NT2/D1 (cell line): ENCODE measurements around the gene AP1M2.

Source experiments
- SUZ12 ChIP-seq: IDR thresholded peaks from 2 replicates; pipeline ENCODE4 v1.6.1; 2011; ENCODE audit not compliant: insufficient read length, insufficient read depth; ENCODE audit errors: extremely low read depth
- YY1 ChIP-seq: IDR thresholded peaks from 2 replicates; pipeline ENCODE4 v1.6.1; 2011; ENCODE audit not compliant: insufficient read length, insufficient read depth
- ZNF274 ChIP-seq: IDR thresholded peaks from 2 replicates; pipeline ENCODE4 v1.6.1; 2011; ENCODE audit warnings: mild to moderate bottlenecking, low read depth, low read length

GRCh38 chr19:10535613-10536012 lies 51.5 kb downstream of the AP1M2 start:
- no peak for TF ChIP-seq ZNF274
- no peak for TF ChIP-seq YY1
- TF ChIP-seq SUZ12: no peak
